Common myeloid progenitor, CD34-positive (primary cell): ENCODE data around the gene GPATCH2.

Experiments used
- CTCF ChIA-PET: fragments of 350-600 bp; sonication (Branson Sonifier 250); formaldehyde crosslinking; loops from one replicate; lab custom pipeline; 2021; ENCODE audit warnings: antibody characterized with exemption; lab: Charles Lee
- POLR2A ChIA-PET: fragments of 350-600 bp; sonication (Branson Sonifier 250); formaldehyde crosslinking; loops from one replicate; lab custom pipeline; 2021; ENCODE audit warnings: antibody characterized with exemption; lab: Charles Lee
- DNase-seq, 3 donors: peaks; one replicate each; pipeline versions ENCODE4 v3.0.0 to v3.0.0-alpha.2; 2013
- H3K27ac ChIP-seq, 2 experiments: 1 replicate in 1 of 2; 2 replicates in 1 of 2; pipeline ENCODE4 v1.7.0; 2013; ENCODE audit warnings: inconsistent platforms in 2 of 2, low read length in 2 of 2, mild to moderate bottlenecking in 2 of 2, low read depth in 1 of 2, moderate library complexity in 1 of 2; ENCODE audit not compliant: severe bottlenecking in 2 of 2, insufficient read depth in 1 of 2, poor library complexity in 1 of 2
- H3K27me3 ChIP-seq, 5 experiments: replicated peaks in 2 of 5; 1 replicate in 3 of 5; 2 replicates in 2 of 5; pipeline versions ENCODE4 v1.6.1 to v1.7.0; 2013; ENCODE audit warnings: low read length in 4 of 5, mild to moderate bottlenecking in 2 of 5, moderate library complexity in 2 of 5, inconsistent platforms in 1 of 5; ENCODE audit not compliant: insufficient read depth in 5 of 5, control insufficient read depth in 4 of 5
- H3K36me3 ChIP-seq, 4 experiments: 1 replicate in 2 of 4; 2 replicates in 2 of 4; pipeline versions ENCODE4 v1.6.1 to v1.7.0; 2013; ENCODE audit warnings: low read length in 3 of 4, control low read depth in 1 of 4, mild to moderate bottlenecking in 1 of 4; ENCODE audit not compliant: control insufficient read depth in 4 of 4, insufficient read depth in 4 of 4
- H3K4me1 ChIP-seq, 4 experiments: 1 replicate in 3 of 4; 2 replicates in 1 of 4; pipeline versions ENCODE4 v1.6.1 to v1.7.1; 2013; ENCODE audit warnings: low read length in 3 of 4, mild to moderate bottlenecking in 3 of 4, control low read depth in 1 of 4, inconsistent platforms in 1 of 4, moderate library complexity in 1 of 4; ENCODE audit not compliant: control insufficient read depth in 4 of 4, insufficient read depth in 4 of 4; ENCODE audit errors: control extremely low read depth in 1 of 4
- H3K4me3 ChIP-seq, 7 experiments: 1 replicate in 4 of 7; 2 replicates in 3 of 7; pipeline versions ENCODE4 v1.5.1 to v1.7.0; 2013; ENCODE audit warnings: mild to moderate bottlenecking in 7 of 7, low read length in 6 of 7, moderate library complexity in 6 of 7, inconsistent platforms in 2 of 7, low read depth in 2 of 7, control low read depth in 1 of 7; ENCODE audit not compliant: insufficient read depth in 4 of 7, control insufficient read depth in 1 of 7; ENCODE audit errors: extremely low read depth in 1 of 7
- H3K9me3 ChIP-seq, 5 experiments: 1 replicate in 4 of 5; 2 replicates in 1 of 5; pipeline versions ENCODE4 v1.6.1 to v1.7.1; 2013; ENCODE audit warnings: low read length in 4 of 5, mild to moderate bottlenecking in 2 of 5, inconsistent platforms in 1 of 5, low read depth in 1 of 5, moderate library complexity in 1 of 5; ENCODE audit not compliant: control insufficient read depth in 4 of 5, insufficient read depth in 2 of 5; ENCODE audit errors: control extremely low read depth in 1 of 5
- WGBS: methylation state at CpG from one replicate; pipeline ENCODE4 v1.1.5; 2013; ENCODE audit not compliant: insufficient coverage; 5-methylcytosine and 5-hydroxymethylcytosine counted together

The GPATCH2 gene

DNA sequence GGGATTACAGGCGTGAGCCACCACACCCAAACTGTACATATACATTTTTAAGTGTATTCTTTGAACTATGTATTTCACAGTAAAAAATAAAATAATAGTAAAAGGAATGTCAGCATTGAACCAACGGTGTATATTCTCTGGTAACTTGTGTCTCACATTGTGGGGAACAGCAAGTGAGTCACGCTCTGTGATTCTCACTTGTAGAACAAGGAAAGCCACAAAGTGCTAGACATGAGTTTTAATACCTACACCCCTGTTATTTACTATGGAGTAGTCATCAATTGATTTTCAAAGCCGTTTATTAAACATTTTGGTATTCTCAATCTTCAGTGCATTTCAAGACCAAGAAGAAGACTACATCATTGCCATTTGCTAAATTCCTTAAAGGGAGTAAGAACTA lies 197.2 kb downstream of the GPATCH2 start:
- 100% methylated on average over 2 of the region's 4 CpGs for WGBS
- peaks cover 0 to 8% (median 0%) of the 10 kb centered on the region in 4 experiments for H3K36me3 ChIP-seq
- POLR2A ChIA-PET = no interaction called here
- no peaks in the 10 kb centered on the region for H3K4me1 ChIP-seq
- no peak for DNase-seq
- H3K9me3 ChIP-seq = peaks cover 0 to 1% (median 0%) of the 10 kb centered on the region in 5 experiments
- H3K4me3 ChIP-seq = no peak overlapping the region
- no peak overlapping the region for H3K27ac ChIP-seq
- CTCF ChIA-PET = no interaction called here
- no peaks in the 10 kb centered on the region for H3K27me3 ChIP-seq

DNA sequence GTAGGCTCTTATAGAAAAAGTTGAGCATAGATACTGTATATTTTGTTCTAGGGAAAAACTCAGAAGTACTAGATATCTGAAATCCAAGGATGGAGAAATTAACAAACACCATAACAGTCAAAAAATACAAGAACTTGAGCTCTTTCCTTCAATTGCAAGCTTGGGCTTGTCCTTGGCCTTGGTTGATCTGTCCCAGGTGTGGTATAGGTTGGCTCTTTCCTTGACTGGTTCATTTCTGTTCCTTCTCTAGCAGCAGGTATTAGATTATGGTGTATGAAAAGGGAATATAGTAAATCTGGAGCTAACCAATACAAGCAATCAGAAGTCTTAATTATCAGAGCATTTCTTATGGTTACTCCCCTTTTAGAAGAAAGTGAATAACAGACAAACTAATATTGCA lies 198.6 kb downstream of the GPATCH2 start:
- Histone ChIP-seq H3K27me3 (no peaks in the 10 kb centered on the region), H3K9me3 (peaks cover 0 to 1% (median 0%) of the 10 kb centered on the region in 5 experiments), H3K36me3 (peaks cover 0 to 5% (median 0%) of the 10 kb centered on the region in 4 experiments), H3K4me1 (no peaks in the 10 kb centered on the region), H3K4me3 (no peak overlapping the region), H3K27ac (no peak overlapping the region)
- ChIA-PET CTCF (no interaction called here), POLR2A (no interaction called here)
- no peak for DNase-seq

DNA sequence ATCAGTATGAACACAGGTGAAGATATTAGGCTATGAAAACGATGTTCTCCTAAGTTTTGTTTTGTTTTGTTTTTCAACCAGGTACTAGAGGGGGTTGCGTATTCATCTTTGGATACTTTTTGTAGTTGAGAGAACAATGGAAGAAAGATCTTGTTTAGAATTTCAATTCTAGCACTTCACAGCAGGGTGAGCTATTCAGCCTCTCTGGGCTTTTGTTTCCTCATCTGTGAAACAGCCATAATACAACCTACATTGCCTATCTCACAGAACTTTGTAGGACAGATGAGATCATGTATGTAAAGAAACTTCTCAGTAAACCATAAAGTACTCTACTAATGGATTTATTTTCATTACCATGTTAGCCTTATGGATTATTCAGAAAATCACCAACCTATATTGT lies 199.5 kb downstream of the GPATCH2 start:
- ChIA-PET CTCF (no interaction called here), POLR2A (no interaction called here)
- Histone ChIP-seq H3K27me3 (no peaks in the 10 kb centered on the region), H3K36me3 (no peaks in the 10 kb centered on the region), H3K4me1 (no peaks in the 10 kb centered on the region), H3K4me3 (no peak overlapping the region), H3K9me3 (peaks cover 0 to 1% (median 0%) of the 10 kb centered on the region in 5 experiments), H3K27ac (no peak overlapping the region)
- no CpG with 5 or more reads among the region's 2 CpGs for WGBS
- no peak for DNase-seq

DNA sequence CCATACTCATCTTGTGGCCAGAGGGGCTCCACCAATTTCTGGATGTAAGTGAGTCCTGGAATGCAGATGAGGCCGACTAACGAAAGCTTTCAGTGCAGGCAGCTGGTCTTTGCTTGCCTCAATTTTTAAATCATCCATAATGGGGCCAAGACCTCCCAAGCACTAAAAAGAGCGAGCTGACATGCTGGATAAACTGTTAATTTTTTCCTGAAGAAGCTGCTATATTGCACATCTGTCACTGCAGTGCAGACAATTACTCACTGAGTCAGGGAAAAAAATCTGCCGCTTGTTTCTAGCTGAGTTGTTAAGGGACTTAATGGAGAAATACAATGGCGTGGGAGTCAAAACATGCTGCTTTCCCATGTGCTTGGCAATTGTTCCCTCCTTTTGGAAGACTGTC lies 205.5 kb downstream of the GPATCH2 start:
- Histone ChIP-seq H3K27ac (no peak overlapping the region), H3K27me3 (no peaks in the 10 kb centered on the region), H3K4me3 (no peak overlapping the region), H3K4me1 (no peaks in the 10 kb centered on the region), H3K36me3 (no peaks in the 10 kb centered on the region), H3K9me3 (no peaks in the 10 kb centered on the region)
- POLR2A ChIA-PET = no interaction called here
- CTCF ChIA-PET = no interaction called here
- whole genome bisulfite sequencing = 83% methylated on average over 4 of the region's 5 CpGs
- DNase-seq = no peak

DNA sequence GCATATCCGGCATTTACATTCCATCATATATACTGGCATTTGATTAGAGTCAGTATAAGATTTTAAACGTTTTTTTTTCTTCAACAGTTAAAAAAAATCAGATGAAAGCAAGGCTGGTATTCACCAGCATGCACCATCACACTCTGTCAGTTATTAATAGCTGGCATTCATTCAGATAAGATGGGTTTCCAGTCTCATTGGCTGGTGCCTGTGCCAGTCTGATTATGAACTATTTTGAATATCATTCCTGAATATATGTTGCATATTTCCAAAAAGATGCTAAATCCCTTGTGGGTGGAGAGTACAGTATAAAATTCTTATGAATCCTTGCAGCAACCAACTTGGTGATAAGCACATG lies 211.7 kb downstream of the GPATCH2 start:
- no peaks in the 10 kb centered on the region for H3K27me3 ChIP-seq
- no peak overlapping the region for H3K4me3 ChIP-seq
- ChIA-PET CTCF (interaction anchor here (0.8 kb wide), 1 partner anchor 16 kb away, joined by 3 read pairs; no protein-coding TSS in a partner anchor), POLR2A (no interaction called here)
- no peak overlapping the region for H3K27ac ChIP-seq
- no peaks in the 10 kb centered on the region for H3K9me3 ChIP-seq
- H3K4me1 ChIP-seq = no peaks in the 10 kb centered on the region
- WGBS = no CpG with 5 or more reads among the region's 2 CpGs
- no peak for DNase-seq
- H3K36me3 ChIP-seq = no peaks in the 10 kb centered on the region

DNA sequence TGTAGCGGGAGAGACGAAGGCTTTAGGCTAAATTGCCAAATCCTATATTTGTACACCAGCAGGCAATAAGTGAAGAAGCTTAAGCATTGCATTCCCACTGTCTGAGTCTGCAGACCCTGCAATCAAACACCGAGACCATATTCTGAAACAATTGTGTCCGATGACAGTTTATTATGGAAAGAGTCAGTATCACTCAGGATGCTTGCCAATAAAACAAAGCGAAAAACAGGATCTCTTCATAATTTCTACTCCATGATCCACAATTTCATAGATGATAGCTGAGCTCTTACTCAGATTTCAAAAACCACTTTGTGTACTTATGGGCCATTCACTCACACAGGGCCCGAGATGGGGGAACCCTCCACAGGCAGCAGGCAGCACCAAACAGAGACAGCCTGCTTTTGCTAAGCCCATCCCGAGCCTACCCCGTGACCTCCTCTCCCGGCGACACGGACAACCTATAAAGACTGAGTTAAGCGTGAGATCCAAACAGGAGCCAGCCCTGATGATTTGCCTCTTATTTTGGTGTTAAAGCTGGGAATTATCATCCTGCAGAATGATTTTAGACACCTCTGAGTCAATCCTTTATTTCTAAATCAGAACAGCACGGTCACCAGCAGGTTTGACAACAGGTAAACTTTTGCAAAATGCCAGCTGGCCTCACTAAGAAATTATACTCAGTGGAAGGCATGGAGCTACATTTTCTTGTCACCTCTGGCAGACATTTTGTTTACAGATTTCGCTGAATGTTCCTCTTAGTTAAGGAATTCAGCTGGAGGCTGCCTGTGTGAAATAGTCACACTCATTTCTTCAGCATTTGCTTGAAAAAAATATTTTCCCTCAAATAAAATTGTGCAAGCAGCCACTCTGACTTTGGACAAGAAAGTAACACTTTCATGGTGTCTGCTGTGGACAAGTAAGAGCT lies 212.4 kb downstream of the GPATCH2 start:
- ChIA-PET CTCF (interaction anchor here (0.8 kb wide), 1 partner anchor 17 kb away, joined by 3 read pairs; no protein-coding TSS in a partner anchor), POLR2A (no interaction called here)
- DNase-seq = no peak
- Histone ChIP-seq H3K27ac (no peak overlapping the region), H3K4me1 (no peaks in the 10 kb centered on the region), H3K36me3 (no peaks in the 10 kb centered on the region), H3K27me3 (no peaks in the 10 kb centered on the region), H3K9me3 (no peaks in the 10 kb centered on the region), H3K4me3 (no peak overlapping the region)
- 94% methylated on average over 12 of the region's 14 CpGs for WGBS

DNA sequence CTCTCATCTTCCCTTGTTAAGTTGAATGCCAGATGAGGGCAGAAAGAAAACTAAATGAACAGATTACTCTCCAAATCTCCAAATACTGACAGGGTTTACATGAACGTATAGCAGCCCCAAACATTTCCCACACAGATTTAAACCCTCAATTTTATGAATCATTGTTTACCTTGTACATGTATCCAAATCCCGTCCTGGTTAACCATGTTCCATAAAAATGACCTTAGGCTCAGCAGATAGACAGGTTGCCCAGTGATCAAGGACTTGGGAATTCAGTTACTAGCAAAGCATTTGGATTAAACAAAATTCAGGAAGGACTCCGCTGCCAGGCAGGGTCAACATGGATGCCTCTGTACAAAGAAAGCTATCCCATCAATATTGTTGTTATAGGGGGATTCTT lies 213.5 kb downstream of the GPATCH2 start:
- H3K27me3 ChIP-seq = no peaks in the 10 kb centered on the region
- no peak overlapping the region for H3K4me3 ChIP-seq
- no peaks in the 10 kb centered on the region for H3K4me1 ChIP-seq
- no peaks in the 10 kb centered on the region for H3K9me3 ChIP-seq
- H3K27ac ChIP-seq = no peak overlapping the region
- H3K36me3 ChIP-seq = no peaks in the 10 kb centered on the region
- ChIA-PET POLR2A (no interaction called here), CTCF (no interaction called here)
- 100% methylated on average over 2 of the region's 3 CpGs for WGBS
- DNase-seq = no peak
